ENCODE measurements around the gene TUFT1. TPM values are rescaled to one million over a fixed set of nuclear protein-coding genes. Genes with fewer than 3 reads are reported as not detected.

TUFT1 gene
- total and polyA plus RNA-seq, 10 donors = 0.67 to 1.9 (median 1.3) TPM

DNA sequence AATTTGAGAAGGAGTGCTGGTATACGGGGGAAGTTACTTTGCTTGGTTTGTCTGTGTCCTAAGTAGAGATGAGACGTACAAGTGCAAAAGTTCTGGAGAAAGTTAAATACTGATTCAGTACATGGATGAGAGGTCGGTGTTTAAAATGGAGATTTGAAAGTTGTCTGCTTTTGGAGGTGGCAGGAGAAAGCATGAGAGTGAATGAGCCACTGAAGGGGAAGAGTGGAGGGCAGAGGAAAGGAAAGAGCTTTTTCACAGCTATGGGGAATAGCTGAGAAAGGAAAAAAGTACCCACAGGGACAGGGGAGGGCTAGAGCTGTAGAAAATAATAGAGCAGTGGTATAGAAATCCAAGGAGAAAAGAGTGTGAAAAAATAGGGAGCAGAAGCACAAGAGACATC, 47.1 kb upstream of the TUFT1 start:
- 77 to 93% (median 90%) methylated on average over 3 of the region's 3 CpGs for WGBS, 5 donors
- H3K9me3 ChIP-seq = no peaks in the 10 kb centered on the region
- intact Hi-C loops (cut with DNase I; ENCODE audit: low total_unique reads) = no loop called here
- TF ChIP-seq, protein P1, sequence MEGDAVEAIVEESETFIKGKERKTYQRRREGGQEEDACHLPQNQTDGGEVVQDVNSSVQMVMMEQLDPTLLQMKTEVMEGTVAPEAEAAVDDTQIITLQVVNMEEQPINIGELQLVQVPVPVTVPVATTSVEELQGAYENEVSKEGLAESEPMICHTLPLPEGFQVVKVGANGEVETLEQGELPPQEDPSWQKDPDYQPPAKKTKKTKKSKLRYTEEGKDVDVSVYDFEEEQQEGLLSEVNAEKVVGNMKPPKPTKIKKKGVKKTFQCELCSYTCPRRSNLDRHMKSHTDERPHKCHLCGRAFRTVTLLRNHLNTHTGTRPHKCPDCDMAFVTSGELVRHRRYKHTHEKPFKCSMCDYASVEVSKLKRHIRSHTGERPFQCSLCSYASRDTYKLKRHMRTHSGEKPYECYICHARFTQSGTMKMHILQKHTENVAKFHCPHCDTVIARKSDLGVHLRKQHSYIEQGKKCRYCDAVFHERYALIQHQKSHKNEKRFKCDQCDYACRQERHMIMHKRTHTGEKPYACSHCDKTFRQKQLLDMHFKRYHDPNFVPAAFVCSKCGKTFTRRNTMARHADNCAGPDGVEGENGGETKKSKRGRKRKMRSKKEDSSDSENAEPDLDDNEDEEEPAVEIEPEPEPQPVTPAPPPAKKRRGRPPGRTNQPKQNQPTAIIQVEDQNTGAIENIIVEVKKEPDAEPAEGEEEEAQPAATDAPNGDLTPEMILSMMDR (IDR thresholded peaks at IDR 0.05 in 8 of 11, conservative IDR thresholded peaks at IDR 0.05 in 3 of 11) = no peak
- TF ChIP-seq POLR2AphosphoS5 (IDR thresholded peaks at IDR 0.05) (no peak), POLR2A (IDR thresholded peaks at IDR 0.05) (no peak)
- no peak for DNase-seq
- H3K27me3 ChIP-seq (replicated peaks in 1 of 7) = peaks cover 0 to 6% (median 0%) of the 10 kb centered on the region in 7 donors
- no peak overlapping the region for H3K4me3 ChIP-seq
- H3K36me3 ChIP-seq = no peaks in the 10 kb centered on the region
- H3K4me1 ChIP-seq = no peaks in the 10 kb centered on the region
- H3K27ac ChIP-seq = no peak overlapping the region

DNA sequence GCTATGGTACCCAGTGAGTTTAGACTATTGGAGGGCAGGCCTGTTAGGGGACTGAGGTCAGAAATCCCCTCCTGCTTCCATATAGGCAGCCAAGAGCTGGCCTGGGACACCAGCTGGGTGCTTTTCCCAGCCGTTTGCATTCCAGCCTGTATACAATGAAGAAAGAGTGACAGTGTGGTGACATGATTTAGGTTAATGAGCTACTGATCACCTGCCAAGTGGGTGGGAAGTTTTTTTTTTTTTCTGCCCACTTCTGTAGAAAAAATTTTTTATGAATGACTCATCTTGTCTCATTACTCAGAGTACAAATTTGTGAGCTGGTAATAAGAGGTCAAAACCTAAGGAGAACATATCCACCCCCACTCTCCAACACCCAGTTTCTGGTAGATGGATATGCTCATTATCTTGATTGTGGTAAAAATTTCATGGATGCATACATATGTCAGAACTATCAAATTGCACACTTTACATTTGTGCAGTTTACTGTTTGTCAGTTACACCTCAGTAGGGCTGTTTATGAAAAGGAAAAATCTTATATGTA, 45.3 kb upstream of the TUFT1 start:
- intact Hi-C loops (cut with DNase I; ENCODE audit: low total_unique reads) = no loop called here
- no peak overlapping the region for H3K27ac ChIP-seq
- no peaks in the 10 kb centered on the region for H3K36me3 ChIP-seq
- peaks cover 0 to under 1% (median 0%) of the 10 kb centered on the region in 7 donors for H3K27me3 ChIP-seq (replicated peaks in 1 of 7)
- no peaks in the 10 kb centered on the region for H3K4me1 ChIP-seq
- no peak for DNase-seq
- no peaks in the 10 kb centered on the region for H3K9me3 ChIP-seq
- TF ChIP-seq POLR2A (IDR thresholded peaks at IDR 0.05) = no peak
- no peak for TF ChIP-seq POLR2AphosphoS5 (IDR thresholded peaks at IDR 0.05)
- TF ChIP-seq, protein P1 (IDR thresholded peaks at IDR 0.05 in 8 of 11, conservative IDR thresholded peaks at IDR 0.05 in 3 of 11) = no peak
- WGBS, 5 donors = 0 to 17% (median 0%) methylated on average over 1 of the region's 1 CpG; no CpG with 5 or more reads in 1 of the 5 donors
- no peak overlapping the region for H3K4me3 ChIP-seq

DNA sequence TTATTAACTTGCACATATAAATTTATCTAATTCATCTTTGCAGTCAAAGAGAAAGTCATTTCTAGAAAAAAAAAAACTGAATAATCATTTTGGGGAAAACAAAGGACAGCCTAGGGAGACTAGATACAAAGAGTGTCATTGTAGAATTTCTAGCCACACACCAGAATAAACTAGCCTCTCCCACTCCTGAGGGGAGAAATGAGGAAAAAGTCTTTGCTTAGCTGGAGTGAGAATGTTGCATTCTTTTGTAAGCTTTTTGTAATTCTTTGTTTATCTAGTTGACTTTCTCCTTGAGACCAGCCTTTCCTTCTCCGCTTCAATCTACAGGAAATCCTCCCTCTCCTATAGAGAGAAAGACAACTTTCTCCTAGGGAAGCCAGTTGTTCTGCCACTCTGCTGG, 44.8 kb upstream of the TUFT1 start:
- H3K27ac ChIP-seq = no peak overlapping the region
- TF ChIP-seq POLR2AphosphoS5 (IDR thresholded peaks at IDR 0.05) = no peak
- no peak for TF ChIP-seq POLR2A (IDR thresholded peaks at IDR 0.05)
- TF ChIP-seq, protein P1 (IDR thresholded peaks at IDR 0.05 in 8 of 11, conservative IDR thresholded peaks at IDR 0.05 in 3 of 11) = no peak
- WGBS, 5 donors = 68 to 85% (median 73%) methylated on average over 1 of the region's 1 CpG

DNA sequence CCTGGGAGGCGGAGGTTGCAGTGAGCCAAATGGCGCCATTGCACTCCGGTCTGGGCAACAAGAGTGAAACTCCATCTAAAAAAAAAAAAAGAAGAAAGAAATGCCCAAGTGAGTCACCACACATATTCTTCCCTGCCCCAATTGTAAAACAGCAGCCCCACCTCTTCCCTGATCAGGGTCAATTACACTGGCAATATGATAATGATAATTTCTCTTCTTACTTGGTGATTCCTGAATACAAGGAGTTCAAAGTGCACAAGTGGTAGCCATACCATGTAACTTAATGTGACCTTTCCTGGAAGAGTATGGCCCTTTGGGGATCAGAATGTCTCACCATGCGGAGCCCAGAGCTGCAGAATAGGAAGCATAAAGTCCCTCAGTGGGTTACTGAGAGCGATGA, 40.7 kb upstream of the TUFT1 start:
- no peak for DNase-seq
- Histone ChIP-seq H3K27ac (no peak overlapping the region), H3K36me3 (no peaks in the 10 kb centered on the region), H3K4me3 (no peak overlapping the region), H3K4me1 (no peaks in the 10 kb centered on the region), H3K27me3 (replicated peaks in 1 of 7) (no peaks in the 10 kb centered on the region), H3K9me3 (no peaks in the 10 kb centered on the region)
- intact Hi-C loops (cut with DNase I; ENCODE audit: low total_unique reads) = no loop called here
- TF ChIP-seq, protein P1 (IDR thresholded peaks at IDR 0.05 in 8 of 11, conservative IDR thresholded peaks at IDR 0.05 in 3 of 11) = no peak
- TF ChIP-seq POLR2AphosphoS5 (IDR thresholded peaks at IDR 0.05) (no peak), POLR2A (IDR thresholded peaks at IDR 0.05) (no peak)
- 88 to 96% (median 93%) methylated on average over 5 of the region's 5 CpGs for WGBS, 5 donors

More for the DNA sequence above, 44.8 kb upstream of the TUFT1 start:
- Histone ChIP-seq H3K4me1 (no peaks in the 10 kb centered on the region), H3K4me3 (no peak overlapping the region), H3K27me3 (replicated peaks in 1 of 7) (no peaks in the 10 kb centered on the region), H3K9me3 (no peaks in the 10 kb centered on the region), H3K36me3 (no peaks in the 10 kb centered on the region)
- DNase-seq = no peak
- intact Hi-C loops (cut with DNase I; ENCODE audit: low total_unique reads) = no loop called here

All from spleen (tissue), 11 donors.